GM12878 (cell line): ENCODE measurements around the gene CTNNBL1. TPM values are rescaled to one million over a fixed set of nuclear protein-coding genes. Genes with fewer than 3 reads are reported as not detected.

Experiments
- ATAC-seq: fragments of 200-7000 bp; cut with Tn5 transposase; 3 replicates; pipeline ENCODE4 v1.9.1; 2020; ENCODE audit warnings: mild to moderate bottlenecking, moderate library complexity
- BruUV-seq: library from RNA; stranded (reverse); fragments of 400-500 nt; replicated peaks from 2 replicates; lab custom pipeline; 2021; lab: Mats Ljungman, UMichigan
- CTCF ChIA-PET: fragments of 300-600 bp; sonication (Branson Sonifier 250); formaldehyde crosslinking; extraction: SDS; loops from one replicate; lab custom pipeline; 2021; ENCODE audit warnings: inconsistent platforms; lab: Yijun Ruan, JAX
- POLR2A ChIA-PET: fragments of 350-600 bp; formaldehyde crosslinking; extraction: SDS; loops from one replicate; lab custom pipeline; 2021; ENCODE audit warnings: inconsistent platforms; lab: Charles Lee
- RAD21 ChIA-PET: fragments of 300-600 bp; sonication (Branson Sonifier 250); formaldehyde crosslinking; loops from one replicate; lab custom pipeline; 2023; ENCODE audit warnings: antibody characterized with exemption; ENCODE audit not compliant: unreplicated experiment; lab: Charles Lee
- SMC1A ChIA-PET: fragments of 300-600 bp; sonication (Branson Sonifier 250); formaldehyde crosslinking; loops from one replicate; lab custom pipeline; 2023; ENCODE audit not compliant: unreplicated experiment, uncharacterized antibody; lab: Charles Lee
- DNase-seq: peaks from one replicate; pipeline ENCODE4 v3.0.0-alpha.2; 2011; ENCODE audit warnings: low read depth, low spot score
- FAIRE-seq: peaks from 3 replicates; lab custom pipeline; 2011; peaks lifted over from hg19 to GRCh38; lab: Jason Lieb, UNC
- H2AFZ ChIP-seq: 2 replicates; pipeline ENCODE4 v1.6.0; 2011; ENCODE audit warnings: low read depth, low read length, control low read depth; ENCODE audit not compliant: control insufficient read depth
- H3K27ac ChIP-seq: 2 replicates; pipeline ENCODE4 v1.5.1; 2011; ENCODE audit warnings: control low read depth; ENCODE audit not compliant: control insufficient read depth, insufficient read depth
- H3K27me3 ChIP-seq, 2 experiments: replicated peaks in 1 of 2; 2 replicates each; pipeline versions ENCODE4 v1.6.0 to v1.6.1; 2011; ENCODE audit warnings: low read length in 1 of 2; ENCODE audit not compliant: control insufficient read depth in 2 of 2, insufficient read depth in 2 of 2
- H3K36me3 ChIP-seq, 2 experiments: 2 replicates each; pipeline ENCODE4 v1.5.1; 2011; ENCODE audit warnings: low read length in 1 of 2; ENCODE audit not compliant: control insufficient read depth in 2 of 2, insufficient read depth in 2 of 2
- H3K4me1 ChIP-seq: 2 replicates; pipeline ENCODE4 v1.6.1; 2011; ENCODE audit warnings: mild to moderate bottlenecking, low read length, moderate library complexity, mixed read lengths; ENCODE audit not compliant: control insufficient read depth, insufficient read depth
- H3K4me2 ChIP-seq: 2 replicates; pipeline ENCODE4 v1.6.0; 2011; ENCODE audit warnings: control low read depth; ENCODE audit not compliant: control insufficient read depth, insufficient read depth
- H3K4me3 ChIP-seq: fragments of 200-600 bp; sonication (generic); 2 replicates; pipeline ENCODE4 v1.5.1; 2016
- H3K79me2 ChIP-seq: 2 replicates; pipeline ENCODE4 v1.6.0; 2011; ENCODE audit warnings: low read length; ENCODE audit not compliant: control insufficient read depth, insufficient read depth
- H3K9ac ChIP-seq: 2 replicates; pipeline ENCODE4 v1.8.0; 2011; ENCODE audit warnings: low read length, control low read depth, mixed read lengths; ENCODE audit not compliant: control insufficient read depth, insufficient read depth
- H3K9me3 ChIP-seq: replicated peaks from 3 replicates; pipeline ENCODE4 v1.5.1; 2011; ENCODE audit warnings: mild to moderate bottlenecking, low read length; ENCODE audit not compliant: control insufficient read depth, insufficient read depth
- H4K20me1 ChIP-seq: 2 replicates; pipeline ENCODE4 v1.6.0; 2011; ENCODE audit not compliant: control insufficient read depth, insufficient read depth
- BHLHE40 ChIP-seq, 2 experiments: fragments of 450-650 bp in 1 of 2; IDR thresholded peaks; 2 replicates each; pipeline ENCODE4 v1.6.1; 2011 to 2017; ENCODE audit warnings: low read depth in 2 of 2, borderline replicate concordance in 1 of 2, improper control_type of control experiment in 1 of 2, low read length in 1 of 2, mild to moderate bottlenecking in 1 of 2
- EP300 ChIP-seq, 2 experiments: fragments of 150-350 bp in 1 of 2; IDR thresholded peaks; 2 replicates each; pipeline ENCODE4 v1.6.1; 2011 to 2012; ENCODE audit warnings: low read depth in 2 of 2, low read length in 2 of 2, borderline replicate concordance in 1 of 2, improper control_type of control experiment in 1 of 2, inconsistent platforms in 1 of 2; ENCODE audit not compliant: control insufficient read depth in 1 of 2
- ETV6 ChIP-seq, 2 experiments: fragments of 450-650 bp in 1 of 2; IDR thresholded peaks in 1 of 2; conservative IDR thresholded peaks in 1 of 2; 2 replicates each; pipeline ENCODE4 v1.6.1; 2014; ENCODE audit warnings: antibody characterized with exemption in 1 of 2, borderline replicate concordance in 1 of 2, low read depth in 1 of 2, mild to moderate bottlenecking in 1 of 2, moderate library complexity in 1 of 2
- GABPA ChIP-seq: IDR thresholded peaks from 2 replicates; pipeline ENCODE4 v1.6.1; 2014; ENCODE audit warnings: antibody characterized with exemption, low read depth, mild to moderate bottlenecking, inconsistent platforms
- ZNF592 ChIP-seq: fragments of 450-650 bp; IDR thresholded peaks from 2 replicates; pipeline ENCODE4 v1.6.1; 2017; ENCODE audit warnings: mild to moderate bottlenecking, moderate library complexity
- WGBS: methylation state at CpG from one replicate; pipeline ENCODE4 v1.1.6; 2016; ENCODE audit warnings: low lambda C conversion rate; ENCODE audit not compliant: insufficient replicate concordance, insufficient coverage; ENCODE audit errors: missing lambda C conversion rate; 5-methylcytosine and 5-hydroxymethylcytosine counted together
- in situ Hi-C: fragments of 300-500 bp; cut with MboI; formaldehyde crosslinking; loops from 9 replicates; pipeline ENCODE4 v1.14.3; 2018; ENCODE audit warnings: mixed read lengths
- intact Hi-C: fragments of 100-400 bp; cut with micrococcal nuclease; formaldehyde crosslinking; loops from one replicate; pipeline ENCODE4 v1.14.2; 2022; ENCODE audit not compliant: unreplicated experiment
- polyA plus RNA-seq, 11 experiments: library from polyadenylated mRNA; depleted of rRNA in 4 of 11; unstranded in 6 of 11; stranded (reverse) in 5 of 11; fragments of >200 nt; fragmentation: Nextera tagmentation in 4 of 11; fragmentation: Illumina TruSeq in 1 of 11; extraction: Ambion mirVana in 4 of 11; extraction: Trizol in 1 of 11; gene quantifications; 1 replicate in 1 of 11; 2 replicates in 10 of 11; pipeline versions ENCODE4 v1.2.1 to v1.2.3, GENCODE V29; 2011 to 2016; ENCODE audit warnings: inconsistent platforms in 2 of 11, missing spikeins in 2 of 11, low read depth in 1 of 11
- total RNA-seq, 4 experiments: library from RNA; depleted of rRNA in 3 of 4; stranded (reverse); fragments of >200 nt in 3 of 4; fragmentation: Illumina TruSeq in 1 of 4; extraction: Trizol in 1 of 4; gene quantifications; 2 replicates each; pipeline versions ENCODE4 v1.2.1 to v1.2.3, GENCODE V29; 2013 to 2021
- TF ChIP-seq, protein P1 (sequence below): IDR thresholded peaks from 2 replicates; pipeline ENCODE4 v1.6.1; 2012; ENCODE audit warnings: mild to moderate bottlenecking, low read depth, low read length
- TF ChIP-seq, protein P2 (sequence below): fragments of 150-350 bp; IDR thresholded peaks from 2 replicates; pipeline ENCODE4 v1.6.1; 2014; ENCODE audit warnings: mild to moderate bottlenecking, low read depth, low read length

Gene CTNNBL1
- total and polyA plus RNA-seq, 10 of the 15 experiments (the other 5 are each of a cell fraction or from before 2014, with no cell fraction given): 43.1 to 102 (median 67.8) TPM

GRCh38 chr20:37866051-37866450, 172.2 kb downstream of the CTNNBL1 start (continued):
- TF ChIP-seq, protein P1, sequence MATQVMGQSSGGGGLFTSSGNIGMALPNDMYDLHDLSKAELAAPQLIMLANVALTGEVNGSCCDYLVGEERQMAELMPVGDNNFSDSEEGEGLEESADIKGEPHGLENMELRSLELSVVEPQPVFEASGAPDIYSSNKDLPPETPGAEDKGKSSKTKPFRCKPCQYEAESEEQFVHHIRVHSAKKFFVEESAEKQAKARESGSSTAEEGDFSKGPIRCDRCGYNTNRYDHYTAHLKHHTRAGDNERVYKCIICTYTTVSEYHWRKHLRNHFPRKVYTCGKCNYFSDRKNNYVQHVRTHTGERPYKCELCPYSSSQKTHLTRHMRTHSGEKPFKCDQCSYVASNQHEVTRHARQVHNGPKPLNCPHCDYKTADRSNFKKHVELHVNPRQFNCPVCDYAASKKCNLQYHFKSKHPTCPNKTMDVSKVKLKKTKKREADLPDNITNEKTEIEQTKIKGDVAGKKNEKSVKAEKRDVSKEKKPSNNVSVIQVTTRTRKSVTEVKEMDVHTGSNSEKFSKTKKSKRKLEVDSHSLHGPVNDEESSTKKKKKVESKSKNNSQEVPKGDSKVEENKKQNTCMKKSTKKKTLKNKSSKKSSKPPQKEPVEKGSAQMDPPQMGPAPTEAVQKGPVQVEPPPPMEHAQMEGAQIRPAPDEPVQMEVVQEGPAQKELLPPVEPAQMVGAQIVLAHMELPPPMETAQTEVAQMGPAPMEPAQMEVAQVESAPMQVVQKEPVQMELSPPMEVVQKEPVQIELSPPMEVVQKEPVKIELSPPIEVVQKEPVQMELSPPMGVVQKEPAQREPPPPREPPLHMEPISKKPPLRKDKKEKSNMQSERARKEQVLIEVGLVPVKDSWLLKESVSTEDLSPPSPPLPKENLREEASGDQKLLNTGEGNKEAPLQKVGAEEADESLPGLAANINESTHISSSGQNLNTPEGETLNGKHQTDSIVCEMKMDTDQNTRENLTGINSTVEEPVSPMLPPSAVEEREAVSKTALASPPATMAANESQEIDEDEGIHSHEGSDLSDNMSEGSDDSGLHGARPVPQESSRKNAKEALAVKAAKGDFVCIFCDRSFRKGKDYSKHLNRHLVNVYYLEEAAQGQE: no peak
- no peak for TF ChIP-seq BHLHE40 (IDR thresholded peaks at IDR 0.05; ENCODE audit: borderline replicate concordance in 1 of 2, low read depth in 2 of 2, low read length in 1 of 2)
- no peak for TF ChIP-seq EP300 (IDR thresholded peaks at IDR 0.05; ENCODE audit: borderline replicate concordance in 1 of 2, control insufficient read depth in 1 of 2, low read depth in 2 of 2, low read length in 2 of 2)

DNA sequence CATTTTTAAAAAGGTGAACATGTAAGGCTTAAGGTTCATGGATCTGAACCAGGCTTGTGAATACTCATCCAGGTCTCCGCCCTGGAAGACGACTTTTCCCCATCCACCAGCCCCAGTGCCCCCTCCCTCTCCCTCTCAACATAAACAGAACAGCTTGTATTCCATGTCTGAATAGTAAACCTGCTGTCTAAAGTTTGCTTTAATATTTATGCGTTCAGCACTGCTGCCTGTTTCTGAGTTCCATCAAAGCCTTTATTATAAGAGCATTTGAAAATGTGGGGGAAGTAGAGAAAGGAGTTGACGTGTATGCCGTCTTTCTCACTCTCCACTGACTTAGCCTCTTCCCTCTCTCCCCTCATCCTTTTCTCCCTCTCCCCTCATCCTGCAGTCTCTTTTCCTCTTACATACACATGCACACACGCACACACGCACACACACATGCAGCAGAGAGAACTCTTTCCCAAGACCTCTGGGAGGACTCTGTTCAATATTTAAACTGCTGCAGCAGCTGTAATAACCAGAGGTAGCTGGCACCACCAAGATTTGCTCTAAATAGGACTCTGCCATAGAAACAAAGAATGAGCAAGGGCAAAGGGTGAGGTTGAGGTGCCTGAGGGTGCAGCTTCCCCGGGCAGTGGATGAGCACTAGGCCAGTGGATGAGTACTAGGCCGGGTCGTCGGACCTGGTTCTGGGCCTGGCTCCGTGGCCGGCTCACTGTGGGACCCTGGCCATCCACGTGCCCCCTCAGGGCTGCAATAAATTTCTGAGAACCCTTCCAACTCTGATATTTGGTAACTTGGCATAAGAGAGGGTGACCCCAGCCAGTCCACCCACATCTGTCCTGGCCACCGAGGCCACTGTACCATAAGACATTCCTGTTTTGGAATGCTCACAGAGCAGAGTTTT, 173.7 kb downstream of the CTNNBL1 start:
- no peak overlapping the region for H3K4me2 ChIP-seq
- no peaks in the 10 kb centered on the region for H3K4me1 ChIP-seq
- no peaks in the 10 kb centered on the region for H3K27me3 ChIP-seq
- ATAC-seq (no peak), FAIRE-seq (no peak), DNase-seq (no peak)
- no peak overlapping the region for H2AFZ ChIP-seq
- TF ChIP-seq ZNF592 (no peak), GABPA (no peak), ETV6 (conservative IDR thresholded peaks at IDR 0.05 in 1 of 2, IDR thresholded peaks at IDR 0.05 in 1 of 2; ENCODE audit: borderline replicate concordance in 1 of 2, low read depth in 1 of 2) (no peak)
- TF ChIP-seq, protein P2, sequence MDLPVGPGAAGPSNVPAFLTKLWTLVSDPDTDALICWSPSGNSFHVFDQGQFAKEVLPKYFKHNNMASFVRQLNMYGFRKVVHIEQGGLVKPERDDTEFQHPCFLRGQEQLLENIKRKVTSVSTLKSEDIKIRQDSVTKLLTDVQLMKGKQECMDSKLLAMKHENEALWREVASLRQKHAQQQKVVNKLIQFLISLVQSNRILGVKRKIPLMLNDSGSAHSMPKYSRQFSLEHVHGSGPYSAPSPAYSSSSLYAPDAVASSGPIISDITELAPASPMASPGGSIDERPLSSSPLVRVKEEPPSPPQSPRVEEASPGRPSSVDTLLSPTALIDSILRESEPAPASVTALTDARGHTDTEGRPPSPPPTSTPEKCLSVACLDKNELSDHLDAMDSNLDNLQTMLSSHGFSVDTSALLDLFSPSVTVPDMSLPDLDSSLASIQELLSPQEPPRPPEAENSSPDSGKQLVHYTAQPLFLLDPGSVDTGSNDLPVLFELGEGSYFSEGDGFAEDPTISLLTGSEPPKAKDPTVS: no peak
- no peaks in the 10 kb centered on the region for H3K79me2 ChIP-seq
- H3K36me3 ChIP-seq: peaks cover 3 to 9% of the 10 kb centered on the region in 2 experiments; a peak in 3 of 4 replicates
- intact Hi-C loops (no loop called here), in situ Hi-C loops (no loop called here)
- no peak overlapping the region for H3K4me3 ChIP-seq
- ChIA-PET CTCF (no interaction called here), RAD21 (no interaction called here), SMC1A (no interaction called here), POLR2A (no interaction called here)
- no peaks in the 10 kb centered on the region for H3K9me3 ChIP-seq
- H3K27ac ChIP-seq: no peak overlapping the region
- no peaks in the 10 kb centered on the region for H4K20me1 ChIP-seq
- no peak overlapping the region for H3K9ac ChIP-seq
- WGBS: 95% methylated on average over 15 of the region's 15 CpGs
- BruUV-seq: no TSS peak
